ENCODE measurements around the gene ETS2. TPM values are rescaled to one million over a fixed set of nuclear protein-coding genes. Genes with fewer than 3 reads are reported as not detected.

Gene ETS2
- total and polyA plus RNA-seq, 9 donors = 35.8 to 152 (median 79.6) TPM

- 93 to 98% (median 95%) methylated on average over 5 of the region's 5 CpGs for WGBS, 3 donors
- no peak overlapping the region for H3K4me3 ChIP-seq
- no peaks in the 10 kb centered on the region for H3K27me3 ChIP-seq
- H3K4me1 ChIP-seq (ENCODE audit: insufficient read depth) = no peaks in the 10 kb centered on the region
- H3K27ac ChIP-seq = no peak overlapping the region
- no peaks in the 10 kb centered on the region for H3K9me3 ChIP-seq
- intact Hi-C loops (cut with DNase I) = loop anchor here (5.0 to 10.0 kb wide), 8 partner anchors 45 to 327 kb away; no protein-coding TSS in a partner anchor
- no peak for TF ChIP-seq EP300 (IDR thresholded peaks at IDR 0.05)
- no peak for TF ChIP-seq POLR2A (IDR thresholded peaks at IDR 0.05)
- TF ChIP-seq CTCF (IDR thresholded peaks at IDR 0.05) = no peak
- no peak for DNase-seq
- no peaks in the 10 kb centered on the region for H3K36me3 ChIP-seq
Observed at GRCh38 chr21:38800046-38800758, 5.5 kb upstream of the ETS2 start.

GRCh38 chr21:38800924-38801744 lies 4.6 kb upstream of the ETS2 start:
- WGBS, 3 donors = 91 to 92% (median 92%) methylated on average over 12 of the region's 12 CpGs

GRCh38 chr21:38802050-38803026 lies 3.4 kb upstream of the ETS2 start:
- H3K4me3 ChIP-seq = no peak overlapping the region
- TF ChIP-seq EP300 (IDR thresholded peaks at IDR 0.05) = no peak
- TF ChIP-seq CTCF (IDR thresholded peaks at IDR 0.05) = no peak
- TF ChIP-seq POLR2A (IDR thresholded peaks at IDR 0.05) = no peak
- no peaks in the 10 kb centered on the region for H3K9me3 ChIP-seq
- no peak for DNase-seq
- intact Hi-C loops (cut with DNase I) = loop anchor here (5.0 to 10.0 kb wide), 8 partner anchors 48 to 325 kb away; no protein-coding TSS in a partner anchor
- no peaks in the 10 kb centered on the region for H3K27me3 ChIP-seq
- WGBS, 3 donors = 83 to 87% (median 84%) methylated on average over 16 of the region's 16 CpGs
- no peaks in the 10 kb centered on the region for H3K4me1 ChIP-seq (ENCODE audit: insufficient read depth)
- H3K27ac ChIP-seq = no peak overlapping the region
- no peaks in the 10 kb centered on the region for H3K36me3 ChIP-seq

More at GRCh38 chr21:38800924-38801744, 4.6 kb upstream of the ETS2 start:
- no peak for TF ChIP-seq EP300 (IDR thresholded peaks at IDR 0.05)
- no peak for TF ChIP-seq POLR2A (IDR thresholded peaks at IDR 0.05)
- no peak for TF ChIP-seq CTCF (IDR thresholded peaks at IDR 0.05)
- H3K4me3 ChIP-seq = no peak overlapping the region
- H3K36me3 ChIP-seq = no peaks in the 10 kb centered on the region
- no peak overlapping the region for H3K27ac ChIP-seq
- H3K27me3 ChIP-seq = no peaks in the 10 kb centered on the region
- intact Hi-C loops (cut with DNase I) = loop anchor here (5.0 to 10.0 kb wide), 8 partner anchors 46 to 326 kb away; no protein-coding TSS in a partner anchor
- H3K4me1 ChIP-seq (ENCODE audit: insufficient read depth) = no peaks in the 10 kb centered on the region
- DNase-seq = no peak
- H3K9me3 ChIP-seq = no peaks in the 10 kb centered on the region

Data from ovary (tissue), 9 donors.